Common myeloid progenitor, CD34-positive (primary cell): ENCODE data around the gene SPTAN1.

Experiments used
- CTCF ChIA-PET: fragments of 350-600 bp; sonication (Branson Sonifier 250); formaldehyde crosslinking; loops from one replicate; lab custom pipeline; 2021; ENCODE audit warnings: antibody characterized with exemption; lab: Charles Lee
- POLR2A ChIA-PET: fragments of 350-600 bp; sonication (Branson Sonifier 250); formaldehyde crosslinking; loops from one replicate; lab custom pipeline; 2021; ENCODE audit warnings: antibody characterized with exemption; lab: Charles Lee
- DNase-seq, 3 donors: peaks; one replicate each; pipeline versions ENCODE4 v3.0.0 to v3.0.0-alpha.2; 2013
- H3K27ac ChIP-seq, 2 experiments: 1 replicate in 1 of 2; 2 replicates in 1 of 2; pipeline ENCODE4 v1.7.0; 2013; ENCODE audit warnings: inconsistent platforms in 2 of 2, low read length in 2 of 2, mild to moderate bottlenecking in 2 of 2, low read depth in 1 of 2, moderate library complexity in 1 of 2; ENCODE audit not compliant: severe bottlenecking in 2 of 2, insufficient read depth in 1 of 2, poor library complexity in 1 of 2
- H3K27me3 ChIP-seq, 5 experiments: replicated peaks in 2 of 5; 1 replicate in 3 of 5; 2 replicates in 2 of 5; pipeline versions ENCODE4 v1.6.1 to v1.7.0; 2013; ENCODE audit warnings: low read length in 4 of 5, mild to moderate bottlenecking in 2 of 5, moderate library complexity in 2 of 5, inconsistent platforms in 1 of 5; ENCODE audit not compliant: insufficient read depth in 5 of 5, control insufficient read depth in 4 of 5
- H3K36me3 ChIP-seq, 4 experiments: 1 replicate in 2 of 4; 2 replicates in 2 of 4; pipeline versions ENCODE4 v1.6.1 to v1.7.0; 2013; ENCODE audit warnings: low read length in 3 of 4, control low read depth in 1 of 4, mild to moderate bottlenecking in 1 of 4; ENCODE audit not compliant: control insufficient read depth in 4 of 4, insufficient read depth in 4 of 4
- H3K4me1 ChIP-seq, 4 experiments: 1 replicate in 3 of 4; 2 replicates in 1 of 4; pipeline versions ENCODE4 v1.6.1 to v1.7.1; 2013; ENCODE audit warnings: low read length in 3 of 4, mild to moderate bottlenecking in 3 of 4, control low read depth in 1 of 4, inconsistent platforms in 1 of 4, moderate library complexity in 1 of 4; ENCODE audit not compliant: control insufficient read depth in 4 of 4, insufficient read depth in 4 of 4; ENCODE audit errors: control extremely low read depth in 1 of 4
- H3K4me3 ChIP-seq, 7 experiments: 1 replicate in 4 of 7; 2 replicates in 3 of 7; pipeline versions ENCODE4 v1.5.1 to v1.7.0; 2013; ENCODE audit warnings: mild to moderate bottlenecking in 7 of 7, low read length in 6 of 7, moderate library complexity in 6 of 7, inconsistent platforms in 2 of 7, low read depth in 2 of 7, control low read depth in 1 of 7; ENCODE audit not compliant: insufficient read depth in 4 of 7, control insufficient read depth in 1 of 7; ENCODE audit errors: extremely low read depth in 1 of 7
- H3K9me3 ChIP-seq, 5 experiments: 1 replicate in 4 of 5; 2 replicates in 1 of 5; pipeline versions ENCODE4 v1.6.1 to v1.7.1; 2013; ENCODE audit warnings: low read length in 4 of 5, mild to moderate bottlenecking in 2 of 5, inconsistent platforms in 1 of 5, low read depth in 1 of 5, moderate library complexity in 1 of 5; ENCODE audit not compliant: control insufficient read depth in 4 of 5, insufficient read depth in 2 of 5; ENCODE audit errors: control extremely low read depth in 1 of 5
- WGBS: methylation state at CpG from one replicate; pipeline ENCODE4 v1.1.5; 2013; ENCODE audit not compliant: insufficient coverage; 5-methylcytosine and 5-hydroxymethylcytosine counted together

SPTAN1 gene

DNA sequence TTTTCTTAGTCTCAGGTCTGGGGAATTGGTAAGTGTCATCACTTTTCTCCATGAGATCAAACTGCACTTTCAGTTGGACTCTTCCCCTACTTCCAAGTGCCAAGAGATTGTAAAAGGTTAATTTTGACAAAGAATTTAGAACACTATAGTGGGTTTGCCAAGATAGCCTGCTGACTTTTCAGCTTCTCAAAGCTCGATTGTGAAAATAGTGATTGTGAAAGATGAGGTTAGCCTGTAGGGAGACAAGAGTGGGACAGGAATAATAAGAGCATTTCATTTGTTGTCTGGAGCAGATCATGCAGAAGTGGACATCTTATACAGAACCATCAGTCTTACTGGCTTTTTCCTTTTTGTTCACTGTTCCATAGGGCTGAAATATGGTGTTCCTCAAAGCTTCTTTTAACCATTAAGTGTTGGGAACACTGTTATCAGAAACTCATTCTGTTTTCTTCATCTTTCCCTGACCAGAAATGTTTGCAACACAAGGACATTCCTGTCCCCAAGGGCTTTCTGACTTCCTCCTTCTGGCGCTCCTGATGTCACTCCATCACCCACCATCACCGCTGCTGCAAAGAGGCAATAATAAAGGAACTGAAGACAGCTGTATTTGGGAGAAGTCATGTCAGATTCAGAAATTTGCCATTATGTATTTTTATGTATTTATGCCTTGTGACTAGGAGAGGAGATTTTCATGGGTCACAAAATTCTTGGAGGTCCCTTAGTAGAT is 11.6 kb upstream of the SPTAN1 start:
- no peaks in the 10 kb centered on the region for H3K9me3 ChIP-seq
- POLR2A ChIA-PET = no interaction called here
- H3K27me3 ChIP-seq = no peaks in the 10 kb centered on the region
- peaks cover 12 to 65% (median 46%) of the 10 kb centered on the region in 4 experiments for H3K36me3 ChIP-seq
- DNase-seq = no peak
- WGBS = 100% methylated on average over 3 of the region's 3 CpGs
- no peak overlapping the region for H3K4me3 ChIP-seq
- no peak overlapping the region for H3K27ac ChIP-seq
- no peaks in the 10 kb centered on the region for H3K4me1 ChIP-seq
- CTCF ChIA-PET = interaction anchor here (0.7 to 1.6 kb wide), 2 partner anchors 11 to 12 kb away, joined by 3 to 6 read pairs; partner anchors contain the start of gene SPTAN1

DNA sequence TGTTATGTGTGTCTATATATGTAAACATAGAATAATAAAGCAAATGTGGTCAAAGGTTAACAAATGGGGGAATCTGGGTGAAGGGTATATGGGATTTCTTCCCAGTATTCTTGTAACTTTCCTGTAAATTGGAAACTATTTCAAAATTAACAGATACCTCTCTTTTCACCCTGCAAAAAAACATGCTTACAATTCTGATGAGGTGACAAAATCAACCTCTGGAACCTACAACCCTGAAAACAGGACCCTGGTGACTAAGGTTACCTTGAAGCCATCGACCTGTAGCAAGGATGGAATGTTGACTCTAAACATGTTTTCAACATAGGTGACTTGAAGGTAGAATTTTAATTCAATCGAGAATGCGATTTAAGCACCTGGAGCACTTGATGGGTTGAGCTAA is 5.9 kb upstream of the SPTAN1 start:
- Histone ChIP-seq H3K27ac (no peak overlapping the region), H3K9me3 (no peaks in the 10 kb centered on the region), H3K4me3 (no peak overlapping the region), H3K27me3 (no peaks in the 10 kb centered on the region), H3K4me1 (peaks cover 0 to 7% (median 4%) of the 10 kb centered on the region in 4 experiments), H3K36me3 (peaks cover 0 to 11% (median 6%) of the 10 kb centered on the region in 4 experiments)
- ChIA-PET POLR2A (no interaction called here), CTCF (no interaction called here)
- no peak for DNase-seq
- 87% methylated on average over 3 of the region's 3 CpGs for WGBS

DNA sequence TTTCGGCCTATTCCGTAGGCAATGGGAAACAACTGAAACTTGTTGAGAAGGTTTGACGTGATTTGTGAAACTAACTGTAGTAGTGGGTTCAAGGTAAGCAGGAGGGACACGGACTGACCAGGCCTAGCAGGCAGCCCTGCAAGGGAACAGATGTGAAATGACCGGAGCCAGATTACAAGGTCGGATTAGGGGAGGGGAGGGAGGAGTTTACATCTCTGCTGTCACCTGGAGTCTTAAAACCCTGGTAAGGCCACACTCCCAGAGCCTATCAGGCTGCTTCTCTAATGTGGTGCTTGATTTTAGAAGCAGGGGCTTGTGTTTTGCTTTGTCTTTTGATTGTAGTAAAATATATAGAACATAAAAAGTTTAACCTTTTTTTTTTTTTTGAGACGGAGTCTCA is 3.5 kb upstream of the SPTAN1 start:
- DNase-seq = no peak
- no peaks in the 10 kb centered on the region for H3K27me3 ChIP-seq

DNA sequence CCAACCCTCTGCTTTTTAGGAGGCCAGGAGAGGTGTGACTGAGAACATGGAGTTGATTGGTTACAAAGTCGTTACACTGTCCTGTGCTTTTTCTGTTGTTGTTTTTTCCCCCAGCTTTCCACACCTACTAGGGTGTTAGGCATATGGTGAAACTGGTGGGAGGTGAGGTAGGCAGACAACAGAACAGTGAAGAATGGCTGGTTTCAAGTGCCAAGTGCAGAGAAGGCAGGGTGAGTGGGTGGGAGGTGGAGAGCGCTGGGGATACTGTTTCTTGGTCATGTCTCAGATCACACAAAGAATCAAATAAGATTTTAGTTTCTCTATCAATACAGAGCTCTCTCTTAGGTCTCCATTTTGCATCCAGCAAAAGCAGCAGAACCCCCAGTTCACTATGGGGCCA is 2.2 kb upstream of the SPTAN1 start:
- no peaks in the 10 kb centered on the region for H3K9me3 ChIP-seq
- no peak overlapping the region for H3K27ac ChIP-seq
- ChIA-PET CTCF (interaction anchor here (0.7 to 1.0 kb wide), 4 partner anchors 13 to 111 kb away, joined by 3 to 4 read pairs (median 3); no protein-coding TSS in a partner anchor), POLR2A (no interaction called here)
- H3K4me3 ChIP-seq = no peak overlapping the region
- H3K36me3 ChIP-seq = no peaks in the 10 kb centered on the region
- no peaks in the 10 kb centered on the region for H3K27me3 ChIP-seq
- no peak for DNase-seq
- H3K4me1 ChIP-seq = peaks cover 11 to 34% (median 16%) of the 10 kb centered on the region in 4 experiments
- 80% methylated on average over 1 of the region's 2 CpGs for WGBS

More for the DNA sequence above, 3.5 kb upstream of the SPTAN1 start:
- no peak overlapping the region for H3K27ac ChIP-seq
- peaks cover 10 to 22% (median 15%) of the 10 kb centered on the region in 4 experiments for H3K4me1 ChIP-seq
- H3K4me3 ChIP-seq = no peak overlapping the region
- 99% methylated on average over 7 of the region's 7 CpGs for WGBS
- no peaks in the 10 kb centered on the region for H3K36me3 ChIP-seq
- ChIA-PET CTCF (no interaction called here), POLR2A (no interaction called here)
- H3K9me3 ChIP-seq = no peaks in the 10 kb centered on the region

DNA sequence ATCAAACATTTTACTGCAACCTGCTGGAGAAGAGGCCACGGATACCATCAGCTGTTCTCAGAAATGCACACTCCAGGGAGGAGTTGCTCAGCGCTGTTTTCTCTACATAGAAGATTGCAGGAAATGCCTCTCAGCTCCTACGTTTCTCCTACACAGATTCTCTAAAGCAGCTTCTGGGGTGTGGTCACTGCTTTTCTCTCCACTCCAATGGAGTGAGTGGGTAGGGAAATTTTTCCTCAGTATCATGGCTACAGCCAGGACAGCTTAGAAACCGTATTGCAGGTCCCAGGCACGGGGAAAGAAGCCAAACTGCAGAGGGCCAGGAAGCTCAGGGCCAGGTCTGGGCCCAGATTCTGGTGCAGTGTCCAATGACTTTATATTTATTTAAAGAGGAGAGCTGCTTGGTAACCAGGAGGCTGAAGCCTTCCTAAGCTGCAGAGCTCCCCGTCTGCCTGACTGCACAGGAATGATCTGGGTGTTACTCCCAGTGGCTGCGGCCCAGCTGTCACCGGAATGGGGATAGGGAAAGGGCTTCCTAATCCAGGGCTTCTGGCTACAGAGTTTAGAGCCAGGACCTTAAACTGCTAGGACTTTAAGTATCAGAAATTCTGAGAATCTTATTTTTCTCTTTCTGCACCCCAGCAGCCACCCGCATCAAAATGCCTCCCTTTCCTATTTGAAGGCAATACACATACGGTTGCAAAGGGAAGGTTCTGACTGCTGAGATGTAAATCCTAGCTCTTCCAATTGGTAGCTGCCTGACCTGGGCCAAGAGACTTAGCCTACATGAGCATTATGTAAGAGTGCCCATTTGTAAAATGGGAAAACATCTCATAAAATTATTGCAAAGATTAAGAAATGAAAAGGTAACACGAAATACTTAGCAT is 1.4 kb upstream of the SPTAN1 start:
- Histone ChIP-seq H3K9me3 (no peaks in the 10 kb centered on the region), H3K4me1 (peaks cover 11 to 38% (median 16%) of the 10 kb centered on the region in 4 experiments), H3K4me3 (peak overlapping the region in 6 of 7 experiments; percentile 64 to 92 (median 78)), H3K27ac (peak overlapping the region in 1 of 2 experiments; percentile 80), H3K36me3 (no peaks in the 10 kb centered on the region), H3K27me3 (no peaks in the 10 kb centered on the region)
- POLR2A ChIA-PET = interaction anchor here (0.6 to 1.9 kb wide), 5 partner anchors 18 to 112 kb away, joined by 4 to 6 read pairs (median 5); partner anchors contain the start of gene GLE1
- 90% methylated on average over 10 of the region's 11 CpGs for WGBS
- CTCF ChIA-PET = interaction anchor here (0.7 to 2.7 kb wide), 5 partner anchors 9 to 112 kb away, joined by 3 to 6 read pairs (median 3); no protein-coding TSS in a partner anchor
- no peak for DNase-seq

DNA sequence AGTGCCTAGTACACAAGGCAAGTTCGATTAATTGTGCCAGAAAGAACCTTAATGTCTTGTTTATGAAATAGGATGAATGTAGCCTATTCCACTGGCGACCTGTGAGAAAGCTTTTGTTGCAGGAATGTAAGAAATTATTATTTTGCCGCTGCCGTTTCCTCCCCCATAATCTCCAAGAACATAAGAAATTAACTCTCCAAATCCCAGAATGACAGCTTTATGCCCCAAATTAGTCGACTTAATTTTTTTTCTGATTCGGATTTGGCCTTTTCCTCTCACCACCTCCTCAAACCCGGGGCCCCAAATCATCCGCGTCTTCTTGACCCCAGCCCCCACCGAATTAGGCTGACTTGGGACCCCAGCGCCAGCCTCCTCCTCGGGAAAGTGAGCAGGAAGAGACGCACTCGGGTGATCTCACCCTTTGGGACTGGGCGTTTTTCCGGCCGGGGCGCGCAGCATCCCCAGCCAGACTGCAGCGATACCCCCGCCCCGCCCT is 682 bp upstream of the SPTAN1 start:
- H3K27me3 ChIP-seq = no peaks in the 10 kb centered on the region
- ChIA-PET POLR2A (interaction anchor here (1.1 to 1.9 kb wide), 6 partner anchors 9 to 189 kb away, joined by 3 to 6 read pairs (median 4); partner anchors contain the start of gene GLE1), CTCF (interaction anchor here (1.6 to 2.7 kb wide), 3 partner anchors 10 to 46 kb away, joined by 3 to 6 read pairs (median 4); no protein-coding TSS in a partner anchor)
- H3K4me3 ChIP-seq = peak overlapping the region; percentile 64 to 92 (median 75)
- peak overlapping the region; percentile 0 to 80 for H3K27ac ChIP-seq
- WGBS = under 1% methylated on average over 9 of the region's 22 CpGs
- H3K9me3 ChIP-seq = no peaks in the 10 kb centered on the region
- H3K36me3 ChIP-seq = no peaks in the 10 kb centered on the region
- peak in 2 of 3 donors; percentile 22 to 30 for DNase-seq
- peaks cover 11 to 41% (median 19%) of the 10 kb centered on the region in 4 experiments for H3K4me1 ChIP-seq
